Measurements from ENCODE around the gene MSRB3. TPM values are rescaled to one million over a fixed set of nuclear protein-coding genes. Genes with fewer than 3 reads are reported as not detected.

The MSRB3 gene
- total and polyA plus RNA-seq, 8 donors: 10.7 to 142 (median 27.8) TPM

- H3K4me3 ChIP-seq: no peak overlapping the region
- WGBS, 5 donors: 63 to 85% (median 75%) methylated on average over 2 of the region's 2 CpGs
- TF ChIP-seq EP300 (IDR thresholded peaks at IDR 0.05) (no peak), POLR2A (IDR thresholded peaks at IDR 0.05) (no peak), POLR2AphosphoS5 (IDR thresholded peaks at IDR 0.05) (no peak), CTCF (IDR thresholded peaks at IDR 0.05) (no peak)
- no peak for DNase-seq
- intact Hi-C loops (cut with DNase I; ENCODE audit: low total_unique reads): no loop called here
- H3K27me3 ChIP-seq: no peaks in the 10 kb centered on the region
- no peak overlapping the region for H3K27ac ChIP-seq
- H3K4me1 ChIP-seq: peaks cover 0 to 4% (median 1%) of the 10 kb centered on the region in 4 donors
- no peaks in the 10 kb centered on the region for H3K9me3 ChIP-seq
- no peaks in the 10 kb centered on the region for H3K36me3 ChIP-seq
These were observed 166.5 kb downstream of the MSRB3 start for GRCh38 chr12:65444996-65445395.

- Histone ChIP-seq H3K27me3 (no peaks in the 10 kb centered on the region), H3K27ac (no peak overlapping the region), H3K4me3 (no peak overlapping the region), H3K36me3 (no peaks in the 10 kb centered on the region), H3K4me1 (peaks cover 0 to 10% (median 3%) of the 10 kb centered on the region in 4 donors), H3K9me3 (no peaks in the 10 kb centered on the region)
- DNase-seq: no peak
- intact Hi-C loops (cut with DNase I; ENCODE audit: low total_unique reads): no loop called here
- 67 to 85% (median 70%) methylated on average over 1 of the region's 1 CpG for WGBS, 5 donors
- TF ChIP-seq POLR2A (IDR thresholded peaks at IDR 0.05) (no peak), CTCF (IDR thresholded peaks at IDR 0.05) (no peak), EP300 (IDR thresholded peaks at IDR 0.05) (no peak), POLR2AphosphoS5 (IDR thresholded peaks at IDR 0.05) (no peak)
These were observed 168.4 kb downstream of the MSRB3 start for GRCh38 chr12:65446901-65447300.

- no peak for DNase-seq
- WGBS, 5 donors: 80 to 95% (median 91%) methylated on average over 1 of the region's 1 CpG
- peaks cover 0 to 10% (median 6%) of the 10 kb centered on the region in 4 donors for H3K36me3 ChIP-seq
These were observed 170.9 kb downstream of the MSRB3 start for GRCh38 chr12:65449400-65449799.

GRCh38 chr12:65450625-65451024 lies 172.1 kb downstream of the MSRB3 start:
- H3K4me1 ChIP-seq: peaks cover 0 to 10% (median 3%) of the 10 kb centered on the region in 4 donors
- H3K36me3 ChIP-seq: peaks cover 0 to 14% (median 8%) of the 10 kb centered on the region in 4 donors
- no peak for DNase-seq
- 55 to 74% (median 66%) methylated on average over 2 of the region's 2 CpGs for WGBS, 5 donors
- H3K27me3 ChIP-seq: no peaks in the 10 kb centered on the region
- H3K27ac ChIP-seq: no peak overlapping the region
- intact Hi-C loops (cut with DNase I; ENCODE audit: low total_unique reads): no loop called here
- no peak for TF ChIP-seq CTCF (IDR thresholded peaks at IDR 0.05)
- no peak for TF ChIP-seq POLR2AphosphoS5 (IDR thresholded peaks at IDR 0.05)
- TF ChIP-seq POLR2A (IDR thresholded peaks at IDR 0.05): no peak
- TF ChIP-seq EP300 (IDR thresholded peaks at IDR 0.05): no peak
- no peak overlapping the region for H3K4me3 ChIP-seq
- no peaks in the 10 kb centered on the region for H3K9me3 ChIP-seq

More at GRCh38 chr12:65449400-65449799, 170.9 kb downstream of the MSRB3 start:
- no peak for TF ChIP-seq POLR2A (IDR thresholded peaks at IDR 0.05)
- no peak for TF ChIP-seq CTCF (IDR thresholded peaks at IDR 0.05)
- no peak for TF ChIP-seq EP300 (IDR thresholded peaks at IDR 0.05)
- TF ChIP-seq POLR2AphosphoS5 (IDR thresholded peaks at IDR 0.05): no peak
- Histone ChIP-seq H3K4me1 (peaks cover 0 to 10% (median 3%) of the 10 kb centered on the region in 4 donors), H3K27me3 (no peaks in the 10 kb centered on the region), H3K4me3 (no peak overlapping the region), H3K27ac (no peak overlapping the region), H3K9me3 (no peaks in the 10 kb centered on the region)
- intact Hi-C loops (cut with DNase I; ENCODE audit: low total_unique reads): no loop called here
